Hepatocyte (in vitro differentiated cells): ENCODE measurements around the gene TNF. TPM values are rescaled to one million over a fixed set of nuclear protein-coding genes. Genes with fewer than 3 reads are reported as not detected.

ENCODE experiments used
- DNase-seq: peaks from one replicate; pipeline ENCODE4 v3.0.0-alpha.2; 2016; ENCODE audit warnings: low spot score
- H2AFZ ChIP-seq: fragments of 200-600 bp; sonication (generic); 2 replicates; pipeline ENCODE4 v1.6.0; 2016; ENCODE audit warnings: antibody characterized with exemption, mild to moderate bottlenecking
- H3K27ac ChIP-seq: fragments of 200-600 bp; sonication (generic); 2 replicates; pipeline ENCODE4 v1.5.1; 2016; ENCODE audit warnings: mild to moderate bottlenecking
- H3K27me3 ChIP-seq: fragments of 200-600 bp; sonication (generic); 2 replicates; pipeline ENCODE4 v1.6.1; 2016
- H3K36me3 ChIP-seq: fragments of 200-600 bp; sonication (generic); replicated peaks from 2 replicates; pipeline ENCODE4 v1.5.1; 2016; ENCODE audit warnings: low read depth; ENCODE audit not compliant: insufficient read depth
- H3K4me1 ChIP-seq: fragments of 200-600 bp; sonication (generic); 2 replicates; pipeline ENCODE4 v1.5.1; 2016; ENCODE audit warnings: mild to moderate bottlenecking, moderate library complexity; ENCODE audit not compliant: insufficient read depth
- H3K4me2 ChIP-seq: fragments of 200-600 bp; sonication (generic); 2 replicates; pipeline ENCODE4 v1.6.0; 2016
- H3K4me3 ChIP-seq: fragments of 200-600 bp; sonication (generic); 2 replicates; pipeline ENCODE4 v1.5.1; 2016; ENCODE audit warnings: mild to moderate bottlenecking
- H3K79me2 ChIP-seq: fragments of 200-600 bp; sonication (generic); 2 replicates; pipeline ENCODE4 v1.6.0; 2017; ENCODE audit warnings: mild to moderate bottlenecking
- H3K9me2 ChIP-seq: fragments of 200-600 bp; sonication (generic); replicated peaks from 2 replicates; pipeline ENCODE4 v1.6.0; 2017; ENCODE audit warnings: mild to moderate bottlenecking; ENCODE audit not compliant: insufficient read depth
- H3K9me3 ChIP-seq: fragments of 200-600 bp; sonication (generic); 2 replicates; pipeline ENCODE4 v1.5.1; 2016; ENCODE audit warnings: low read depth, mild to moderate bottlenecking
- H4K20me1 ChIP-seq: fragments of 200-600 bp; sonication (generic); 2 replicates; pipeline ENCODE4 v1.6.0; 2016; ENCODE audit warnings: mild to moderate bottlenecking; ENCODE audit not compliant: insufficient read depth, poor library complexity, severe bottlenecking
- EZH2 ChIP-seq: fragments of 200-600 bp; sonication (generic); IDR thresholded peaks from 2 replicates; pipeline ENCODE4 v1.6.1; 2016; ENCODE audit warnings: antibody characterized with exemption, mild to moderate bottlenecking, borderline replicate concordance
- EZH2phosphoT487 ChIP-seq: fragments of 200-600 bp; sonication (generic); IDR thresholded peaks from one replicate; pipeline ENCODE4 v1.6.1; 2018; ENCODE audit warnings: antibody characterized with exemption, mild to moderate bottlenecking, low read depth, moderate library complexity; ENCODE audit not compliant: unreplicated experiment, severe bottlenecking
- WGBS: methylation state at CpG from one replicate; pipeline ENCODE4 v1.1.6; 2016; ENCODE audit warnings: low lambda C conversion rate; ENCODE audit errors: missing lambda C conversion rate; 5-methylcytosine and 5-hydroxymethylcytosine counted together
- polyA plus RNA-seq: library from polyadenylated mRNA; unstranded; fragments of >200 nt; fragmentation: Nextera tagmentation; extraction: Ambion mirVana; gene quantifications from 2 replicates; pipeline ENCODE4 v1.2.1, GENCODE V29; 2016
- total RNA-seq: library from RNA; depleted of rRNA; stranded (reverse); fragments of >200 nt; gene quantifications from 2 replicates; pipeline ENCODE4 v1.2.3, GENCODE V29; 2014
- TF ChIP-seq, protein P1 (sequence below): fragments of 200-600 bp; sonication (generic); IDR thresholded peaks from 2 replicates; pipeline ENCODE4 v1.5.1; 2016; ENCODE audit warnings: antibody characterized with exemption, mild to moderate bottlenecking; ENCODE audit not compliant: poor library complexity

TNF gene
- total and polyA plus RNA-seq, 2 experiments from 2014 or later = 0.63 to 0.91 TPM

DNA sequence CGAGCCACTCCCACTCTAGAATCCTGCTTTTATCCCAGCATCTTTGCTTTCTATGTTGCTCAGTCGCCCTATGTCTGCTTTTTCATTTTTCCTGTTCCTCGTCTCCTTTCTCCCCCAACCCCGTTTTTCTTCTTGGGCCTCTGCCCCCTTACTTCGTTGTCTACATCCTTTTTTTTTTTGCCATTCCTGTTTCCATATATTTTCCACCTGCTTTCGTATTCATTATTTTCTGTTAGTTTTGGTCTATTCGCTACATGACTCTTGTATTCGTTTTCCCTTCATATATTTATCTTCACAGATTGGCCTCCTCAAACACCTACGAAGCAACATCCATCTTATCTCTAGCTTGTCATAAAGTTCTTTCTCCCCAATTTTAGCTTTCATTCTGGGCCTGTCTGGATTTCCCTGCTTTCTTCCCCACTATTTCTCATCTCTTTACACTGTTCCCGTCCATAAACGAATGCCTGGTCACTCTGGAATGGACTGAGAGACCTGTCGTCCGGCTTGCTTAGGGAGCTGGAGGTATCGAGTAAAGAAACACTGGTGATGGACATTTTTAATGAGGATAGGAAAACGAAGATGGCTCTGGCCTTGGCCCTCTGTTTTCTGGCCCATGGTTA is 46.1 kb downstream of the TNF start:
- peak overlapping the region; percentile 43 for H2AFZ ChIP-seq
- WGBS = 3% methylated on average over 15 of the region's 15 CpGs
- H3K4me3 ChIP-seq = peak overlapping the region; percentile 51
- H3K4me2 ChIP-seq = peak overlapping the region; percentile 91
- peak overlapping the region; percentile 95 for H3K27ac ChIP-seq
- H4K20me1 ChIP-seq = peaks cover 26% of the 10 kb centered on the region
- H3K9me3 ChIP-seq = no peaks in the 10 kb centered on the region
- no peaks in the 10 kb centered on the region for H3K27me3 ChIP-seq
- H3K9me2 ChIP-seq = no peaks in the 10 kb centered on the region
- H3K36me3 ChIP-seq = no peaks in the 10 kb centered on the region
- no peak for DNase-seq
- peaks cover 8% of the 10 kb centered on the region for H3K4me1 ChIP-seq
- H3K79me2 ChIP-seq = peaks cover 53% of the 10 kb centered on the region
- no peak for TF ChIP-seq EZH2phosphoT487
- TF ChIP-seq, protein P1, sequence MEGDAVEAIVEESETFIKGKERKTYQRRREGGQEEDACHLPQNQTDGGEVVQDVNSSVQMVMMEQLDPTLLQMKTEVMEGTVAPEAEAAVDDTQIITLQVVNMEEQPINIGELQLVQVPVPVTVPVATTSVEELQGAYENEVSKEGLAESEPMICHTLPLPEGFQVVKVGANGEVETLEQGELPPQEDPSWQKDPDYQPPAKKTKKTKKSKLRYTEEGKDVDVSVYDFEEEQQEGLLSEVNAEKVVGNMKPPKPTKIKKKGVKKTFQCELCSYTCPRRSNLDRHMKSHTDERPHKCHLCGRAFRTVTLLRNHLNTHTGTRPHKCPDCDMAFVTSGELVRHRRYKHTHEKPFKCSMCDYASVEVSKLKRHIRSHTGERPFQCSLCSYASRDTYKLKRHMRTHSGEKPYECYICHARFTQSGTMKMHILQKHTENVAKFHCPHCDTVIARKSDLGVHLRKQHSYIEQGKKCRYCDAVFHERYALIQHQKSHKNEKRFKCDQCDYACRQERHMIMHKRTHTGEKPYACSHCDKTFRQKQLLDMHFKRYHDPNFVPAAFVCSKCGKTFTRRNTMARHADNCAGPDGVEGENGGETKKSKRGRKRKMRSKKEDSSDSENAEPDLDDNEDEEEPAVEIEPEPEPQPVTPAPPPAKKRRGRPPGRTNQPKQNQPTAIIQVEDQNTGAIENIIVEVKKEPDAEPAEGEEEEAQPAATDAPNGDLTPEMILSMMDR = no peak
- no peak for TF ChIP-seq EZH2

DNA sequence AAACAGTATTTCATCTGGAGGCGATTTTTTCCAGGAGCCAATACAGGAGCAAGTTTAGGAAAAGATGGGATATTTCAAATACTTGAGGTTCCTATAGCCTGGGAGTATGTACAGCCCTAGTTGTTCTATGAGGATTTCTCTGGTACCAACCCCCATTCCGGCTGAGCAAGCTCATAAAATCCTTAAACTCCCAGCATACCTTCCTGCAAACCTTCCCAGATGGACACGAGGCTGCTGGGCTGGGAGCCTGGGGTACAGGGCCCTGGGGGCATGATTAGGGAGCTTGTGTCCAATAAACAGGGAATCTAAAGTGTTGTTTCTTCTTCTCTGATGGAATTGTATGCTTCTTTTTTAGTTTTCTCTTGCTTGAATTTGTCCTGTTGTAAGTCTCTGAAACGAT is 46.6 kb downstream of the TNF start:
- peak overlapping the region; percentile 91 for H3K4me2 ChIP-seq
- H3K27me3 ChIP-seq = no peaks in the 10 kb centered on the region
- H3K9me3 ChIP-seq = no peaks in the 10 kb centered on the region
- TF ChIP-seq, protein P1 = no peak
- TF ChIP-seq EZH2phosphoT487 = no peak
- no peak for TF ChIP-seq EZH2
- no peaks in the 10 kb centered on the region for H3K36me3 ChIP-seq
- H3K9me2 ChIP-seq = no peaks in the 10 kb centered on the region
- H3K4me1 ChIP-seq = peaks cover 8% of the 10 kb centered on the region
- H4K20me1 ChIP-seq = peaks cover 26% of the 10 kb centered on the region
- H3K4me3 ChIP-seq = peak overlapping the region; percentile 51
- DNase-seq = no peak
- 10% methylated on average over 4 of the region's 4 CpGs for whole genome bisulfite sequencing
- peaks cover 57% of the 10 kb centered on the region for H3K79me2 ChIP-seq
- H2AFZ ChIP-seq = no peak overlapping the region
- H3K27ac ChIP-seq = peak overlapping the region; percentile 95

DNA sequence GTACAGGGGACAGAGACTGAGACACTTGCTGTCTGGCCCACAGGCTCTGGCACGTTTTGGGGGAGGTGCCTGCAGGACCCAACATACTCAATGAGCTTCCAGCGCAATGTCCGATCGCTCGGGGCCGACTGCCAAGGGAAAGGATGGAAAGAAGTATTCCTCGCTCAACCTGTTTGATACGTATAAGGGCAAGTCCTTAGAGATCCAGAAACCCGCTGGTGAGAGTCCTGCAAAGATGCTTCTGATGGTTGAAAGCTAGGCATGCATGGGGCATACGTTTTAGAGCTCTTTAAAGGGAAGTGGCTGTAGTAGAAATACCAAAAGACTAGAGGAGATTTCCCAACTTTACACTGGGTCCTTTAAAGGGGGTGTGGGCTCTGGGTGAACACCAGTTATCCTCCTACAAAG is 47.3 kb downstream of the TNF start:
- H2AFZ ChIP-seq = no peak overlapping the region
- no peak for DNase-seq
- H3K79me2 ChIP-seq = peaks cover 57% of the 10 kb centered on the region
- WGBS = 66% methylated on average over 10 of the region's 10 CpGs
- no peak overlapping the region for H3K4me3 ChIP-seq
- peak overlapping the region; percentile 95 for H3K27ac ChIP-seq
- peaks cover 8% of the 10 kb centered on the region for H3K4me1 ChIP-seq
- peak overlapping the region; percentile 91 for H3K4me2 ChIP-seq
- TF ChIP-seq, protein P1 = no peak
- no peaks in the 10 kb centered on the region for H3K36me3 ChIP-seq
- H4K20me1 ChIP-seq = peaks cover 26% of the 10 kb centered on the region
- H3K27me3 ChIP-seq = no peaks in the 10 kb centered on the region
- no peaks in the 10 kb centered on the region for H3K9me3 ChIP-seq
- H3K9me2 ChIP-seq = no peaks in the 10 kb centered on the region

DNA sequence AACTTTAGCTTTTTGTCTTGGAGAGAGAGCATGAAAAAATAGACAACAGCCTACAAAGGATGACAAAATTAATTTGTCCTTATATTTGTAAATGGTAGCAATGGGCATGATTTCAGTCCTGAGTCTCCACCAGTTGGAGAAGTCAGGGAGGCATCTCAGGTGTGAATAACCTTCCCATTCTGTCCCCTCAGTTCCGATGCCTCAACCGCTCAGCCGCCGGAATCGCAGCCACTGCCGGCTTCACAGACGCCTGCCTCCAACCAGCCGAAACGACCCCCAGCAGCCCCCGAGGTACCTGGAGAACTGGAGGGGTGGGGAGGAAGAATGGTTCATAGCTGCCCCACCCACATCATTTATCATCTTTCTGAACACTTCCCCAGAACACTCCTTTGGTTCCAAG is 48.7 kb downstream of the TNF start:
- Histone ChIP-seq H4K20me1 (peaks cover 31% of the 10 kb centered on the region), H3K9me3 (no peaks in the 10 kb centered on the region), H3K36me3 (no peaks in the 10 kb centered on the region), H3K4me3 (no peak overlapping the region), H3K27ac (no peak overlapping the region), H3K79me2 (peaks cover 61% of the 10 kb centered on the region), H3K4me1 (peaks cover 8% of the 10 kb centered on the region), H3K4me2 (no peak overlapping the region), H3K27me3 (no peaks in the 10 kb centered on the region), H2AFZ (no peak overlapping the region), H3K9me2 (no peaks in the 10 kb centered on the region)
- no peak for DNase-seq
- WGBS = 97% methylated on average over 10 of the region's 10 CpGs
- TF ChIP-seq, protein P1 = no peak
- TF ChIP-seq EZH2phosphoT487 = no peak
- no peak for TF ChIP-seq EZH2
